HepG2 (cell line): ENCODE results near the gene RCC2. TPM values are rescaled to one million over a fixed set of nuclear protein-coding genes. Genes with fewer than 3 reads are reported as not detected.
A peak's percentile ranks its signal among the peaks of the same experiment; 100 is the strongest.

ENCODE experiments used
- ATAC-seq: fragments of 200-7000 bp; cut with Tn5 transposase; 3 replicates; pipeline ENCODE4 v1.9.1; 2020; ENCODE audit warnings: mild to moderate bottlenecking, moderate library complexity
- BruUV-seq: library from RNA; stranded (reverse); fragments of 400-500 nt; replicated peaks from 2 replicates; lab custom pipeline; 2021; lab: Mats Ljungman, UMichigan
- CTCF ChIA-PET: fragments of 300-600 bp; formaldehyde crosslinking; extraction: SDS; loops from one replicate; lab custom pipeline; 2021; ENCODE audit warnings: low total read pairs, inconsistent platforms, low intra/inter-chr PET ratio; lab: Yijun Ruan, JAX
- POLR2A ChIA-PET: fragments of 350-600 bp; sonication (Branson Sonifier 250); formaldehyde crosslinking; loops from one replicate; lab custom pipeline; 2020; ENCODE audit warnings: antibody characterized with exemption, inconsistent platforms; lab: Yijun Ruan, JAX
- DNase-seq: peaks from one replicate; pipeline ENCODE4 v3.0.0-alpha.2; 2015; ENCODE audit warnings: low spot score
- FAIRE-seq: peaks from 3 replicates; lab custom pipeline; 2011; peaks lifted over from hg19 to GRCh38; lab: Jason Lieb, UNC
- H2AFZ ChIP-seq: one replicate; pipeline ENCODE4 v1.6.1; 2011; ENCODE audit warnings: low read length, inconsistent platforms
- H3K27ac ChIP-seq: fragments of 300-600 bp; 3 replicates; pipeline ENCODE4 v1.8.0; 2011; ENCODE audit warnings: mixed run types, mild to moderate bottlenecking, mixed read lengths, low read length, inconsistent platforms; ENCODE audit not compliant: insufficient read depth; ENCODE audit errors: extremely low read length
- H3K27me3 ChIP-seq, 2 experiments: fragments of 200-600 bp in 1 of 2; 2 replicates in 1 of 2; 3 replicates in 1 of 2; pipeline versions ENCODE4 v1.6.0 to v1.8.0; 2011; ENCODE audit warnings: low read length in 2 of 2, mild to moderate bottlenecking in 2 of 2, moderate library complexity in 2 of 2, inconsistent platforms in 1 of 2; ENCODE audit not compliant: insufficient read depth in 2 of 2, control insufficient read depth in 1 of 2
- H3K36me3 ChIP-seq, 2 experiments: fragments of 200-600 bp in 1 of 2; replicated peaks in 1 of 2; 2 replicates in 1 of 2; 3 replicates in 1 of 2; pipeline versions ENCODE4 v1.5.1 to v1.8.0; 2011; ENCODE audit warnings: low read length in 2 of 2, inconsistent platforms in 1 of 2; ENCODE audit not compliant: insufficient read depth in 2 of 2, control insufficient read depth in 1 of 2
- H3K4me1 ChIP-seq: 2 replicates; pipeline ENCODE4 v1.5.1; 2012; ENCODE audit warnings: low read length, inconsistent platforms; ENCODE audit not compliant: insufficient read depth
- H3K4me2 ChIP-seq: 2 replicates; pipeline ENCODE4 v1.6.0; 2011; ENCODE audit warnings: low read depth, low read length, inconsistent platforms
- H3K4me3 ChIP-seq, 3 experiments: fragments of 200-600 bp in 1 of 3; sonication (generic), shearing (Covaris generic) in 1 of 3; replicated peaks in 1 of 3; 2 replicates each; pipeline ENCODE4 v1.5.1; 2011 to 2016; ENCODE audit warnings: low read length in 3 of 3, inconsistent platforms in 2 of 3, low read depth in 2 of 3, mild to moderate bottlenecking in 2 of 3, control low read depth in 1 of 3, mixed read lengths in 1 of 3; ENCODE audit not compliant: insufficient read depth in 1 of 3
- H3K79me2 ChIP-seq: one replicate; pipeline ENCODE4 v1.6.1; 2011; ENCODE audit warnings: low read length, inconsistent platforms; ENCODE audit not compliant: insufficient read depth
- H3K9ac ChIP-seq: 2 replicates; pipeline ENCODE4 v1.6.0; 2011; ENCODE audit warnings: mild to moderate bottlenecking, low read depth, low read length, inconsistent platforms; ENCODE audit not compliant: insufficient read depth
- H3K9me3 ChIP-seq: 2 replicates; pipeline ENCODE4 v1.5.1; 2012; ENCODE audit warnings: mild to moderate bottlenecking, low read length
- H4K20me1 ChIP-seq: 2 replicates; pipeline ENCODE4 v1.6.0; 2011; ENCODE audit warnings: inconsistent platforms, mild to moderate bottlenecking, low read length, moderate library complexity; ENCODE audit not compliant: insufficient read depth
- ARID3A ChIP-seq: IDR thresholded peaks from 2 replicates; pipeline ENCODE4 v1.6.1; 2012; ENCODE audit warnings: low read depth, low read length, improper control_type of control experiment
- CTCF ChIP-seq: sonication (generic); formaldehyde crosslinking; IDR thresholded peaks from 2 replicates; pipeline ENCODE4 v1.5.0; 2020; ENCODE audit warnings: mild to moderate bottlenecking, missing genetic modification reagents, moderate library complexity
- EED ChIP-seq: sonication (generic); formaldehyde crosslinking; IDR thresholded peaks from 2 replicates; pipeline ENCODE4 v1.5.0; 2020; ENCODE audit warnings: mild to moderate bottlenecking, missing genetic modification reagents
- HHEX ChIP-seq: IDR thresholded peaks from 2 replicates; pipeline ENCODE4 v1.6.1; 2016; ENCODE audit warnings: control low read depth
- SP5 ChIP-seq: IDR thresholded peaks from 2 replicates; pipeline ENCODE4 v1.6.1; 2016; ENCODE audit warnings: low read depth, borderline replicate concordance
- XRCC5 ChIP-seq: fragments of 200-400 bp; formaldehyde crosslinking; optimal IDR thresholded peaks from 2 replicates; pipeline ENCODE3; 2017; ENCODE audit warnings: mild to moderate bottlenecking, low read length
- ZFP1 ChIP-seq: IDR thresholded peaks from 2 replicates; pipeline ENCODE4 v1.6.1; 2016
- ZNF121 ChIP-seq: sonication (generic); formaldehyde crosslinking; IDR thresholded peaks from 2 replicates; pipeline ENCODE4 v1.5.0; 2020; ENCODE audit warnings: mild to moderate bottlenecking, missing genetic modification reagents
- WGBS: methylation state at CpG from one replicate; pipeline ENCODE4 v1.1.6; 2017; ENCODE audit warnings: low lambda C conversion rate; 5-methylcytosine and 5-hydroxymethylcytosine counted together
- in situ Hi-C: cut with HindIII; loops from 2 replicates; pipeline ENCODE4 v1.10.0; 2017; ENCODE audit warnings: low pct_unique_long_range_greater_than_20kb; ENCODE audit not compliant: extremely low pct_ligation_motif_present
- intact Hi-C: fragments of 100-400 bp; cut with micrococcal nuclease; formaldehyde crosslinking; loops from one replicate; pipeline ENCODE4 v1.10.0; 2022; ENCODE audit not compliant: unreplicated experiment
- polyA plus RNA-seq, 8 experiments: library from polyadenylated mRNA; depleted of rRNA in 3 of 8; stranded (reverse) in 7 of 8; unstranded in 1 of 8; fragments of >200 nt; fragmentation: Illumina TruSeq in 4 of 8; extraction: Trizol in 4 of 8; gene quantifications; 2 replicates each; pipeline versions ENCODE4 v1.2.1 to v1.2.3, GENCODE V29; 2011 to 2016; ENCODE audit warnings: low read depth in 4 of 8, missing spikeins in 1 of 8, mixed read lengths in 1 of 8; ENCODE audit not compliant: insufficient read depth in 1 of 8
- total RNA-seq, 5 experiments: library from RNA; depleted of rRNA; stranded (reverse); fragments of >200 nt; fragmentation: Illumina TruSeq; extraction: Trizol; gene quantifications; 2 replicates each; pipeline ENCODE4 v1.2.3, GENCODE V29; 2016; ENCODE audit warnings: low read depth in 1 of 5
- TF ChIP-seq, protein P1 (sequence below): IDR thresholded peaks from 2 replicates; pipeline ENCODE4 v1.4.0; 2020; ENCODE audit warnings: mild to moderate bottlenecking, missing genetic modification reagents

RCC2 gene
- total and polyA plus RNA-seq, 2 of the 13 experiments (the other 11 are each of a cell fraction or from before 2014, with no cell fraction given) = 20.5 to 55.8 TPM

DNA sequence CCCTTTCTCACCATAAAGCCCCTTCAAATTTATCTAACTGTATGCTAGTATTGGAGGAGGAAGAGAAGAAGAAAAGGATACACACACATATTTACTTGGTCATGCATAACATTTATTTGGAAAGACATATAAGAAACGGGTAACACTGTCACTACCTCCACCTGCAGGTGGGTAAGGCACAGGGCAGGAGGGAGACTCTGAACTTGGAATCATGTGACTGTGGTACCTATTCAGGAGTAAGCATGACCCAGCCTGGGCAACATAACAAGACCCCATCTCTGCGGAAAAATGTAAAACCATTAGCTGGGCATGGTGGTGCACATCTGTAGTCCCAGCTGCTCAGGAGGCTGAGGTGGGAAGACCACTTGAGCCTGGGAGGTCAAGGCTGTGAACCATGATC is 68.9 kb downstream of the RCC2 start:
- DNase-seq (peak; percentile 25), ATAC-seq (peak; percentile 70), FAIRE-seq (peak; percentile 21)
- POLR2A ChIA-PET = no interaction called here
- H3K4me3 ChIP-seq = no peak overlapping the region
- no peak for TF ChIP-seq SP5 (CRISPR knock-in tag)
- TF ChIP-seq CTCF (CRISPR knock-in tag) = peak; percentile 22
- peak; percentile 63; the same call in 1 of the 2 replicates for TF ChIP-seq ZNF121 (CRISPR knock-in tag)
- no peak for TF ChIP-seq HHEX
- no peak for TF ChIP-seq ZFP1
- no peak for TF ChIP-seq EED (CRISPR knock-in tag)
- TF ChIP-seq, protein P1, sequence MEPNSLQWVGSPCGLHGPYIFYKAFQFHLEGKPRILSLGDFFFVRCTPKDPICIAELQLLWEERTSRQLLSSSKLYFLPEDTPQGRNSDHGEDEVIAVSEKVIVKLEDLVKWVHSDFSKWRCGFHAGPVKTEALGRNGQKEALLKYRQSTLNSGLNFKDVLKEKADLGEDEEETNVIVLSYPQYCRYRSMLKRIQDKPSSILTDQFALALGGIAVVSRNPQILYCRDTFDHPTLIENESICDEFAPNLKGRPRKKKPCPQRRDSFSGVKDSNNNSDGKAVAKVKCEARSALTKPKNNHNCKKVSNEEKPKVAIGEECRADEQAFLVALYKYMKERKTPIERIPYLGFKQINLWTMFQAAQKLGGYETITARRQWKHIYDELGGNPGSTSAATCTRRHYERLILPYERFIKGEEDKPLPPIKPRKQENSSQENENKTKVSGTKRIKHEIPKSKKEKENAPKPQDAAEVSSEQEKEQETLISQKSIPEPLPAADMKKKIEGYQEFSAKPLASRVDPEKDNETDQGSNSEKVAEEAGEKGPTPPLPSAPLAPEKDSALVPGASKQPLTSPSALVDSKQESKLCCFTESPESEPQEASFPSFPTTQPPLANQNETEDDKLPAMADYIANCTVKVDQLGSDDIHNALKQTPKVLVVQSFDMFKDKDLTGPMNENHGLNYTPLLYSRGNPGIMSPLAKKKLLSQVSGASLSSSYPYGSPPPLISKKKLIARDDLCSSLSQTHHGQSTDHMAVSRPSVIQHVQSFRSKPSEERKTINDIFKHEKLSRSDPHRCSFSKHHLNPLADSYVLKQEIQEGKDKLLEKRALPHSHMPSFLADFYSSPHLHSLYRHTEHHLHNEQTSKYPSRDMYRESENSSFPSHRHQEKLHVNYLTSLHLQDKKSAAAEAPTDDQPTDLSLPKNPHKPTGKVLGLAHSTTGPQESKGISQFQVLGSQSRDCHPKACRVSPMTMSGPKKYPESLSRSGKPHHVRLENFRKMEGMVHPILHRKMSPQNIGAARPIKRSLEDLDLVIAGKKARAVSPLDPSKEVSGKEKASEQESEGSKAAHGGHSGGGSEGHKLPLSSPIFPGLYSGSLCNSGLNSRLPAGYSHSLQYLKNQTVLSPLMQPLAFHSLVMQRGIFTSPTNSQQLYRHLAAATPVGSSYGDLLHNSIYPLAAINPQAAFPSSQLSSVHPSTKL = no peak
- TF ChIP-seq XRCC5 = no peak
- no peak for TF ChIP-seq ARID3A
- no peak overlapping the region for H3K27ac ChIP-seq
- H3K36me3 ChIP-seq = no peaks in the 10 kb centered on the region
- peaks cover 9 to 24% of the 10 kb centered on the region in 2 experiments; a peak in 4 of 5 replicates for H3K27me3 ChIP-seq
- H3K79me2 ChIP-seq = no peaks in the 10 kb centered on the region
- in situ Hi-C loops (no loop called here), intact Hi-C loops (no loop called here)
- CTCF ChIA-PET = no interaction called here
- H3K4me2 ChIP-seq = no peak overlapping the region
- no TSS peak for BruUV-seq
- H3K9me3 ChIP-seq = no peaks in the 10 kb centered on the region
- H3K4me1 ChIP-seq = no peaks in the 10 kb centered on the region
- 17% methylated on average over 2 of the region's 2 CpGs for WGBS
- H3K9ac ChIP-seq = no peak overlapping the region
- peaks cover 3% of the 10 kb centered on the region; the same call in 1 of the 2 replicates for H4K20me1 ChIP-seq
- H2AFZ ChIP-seq = no peak overlapping the region
